Right ventricle myocardium superior (tissue), 1 donor: Measurements from ENCODE around the gene GDF7. TPM values are rescaled to one million over a fixed set of nuclear protein-coding genes. Genes with fewer than 3 reads are reported as not detected.

Experiments used
- ATAC-seq: fragments of 200-7000 bp; cut with Tn5 transposase; one replicate; pipeline ENCODE4 v1.9.1; 2020; ENCODE audit warnings: mild to moderate bottlenecking; ENCODE audit not compliant: poor library complexity
- DNase-seq: peaks from one replicate; pipeline ENCODE4 v3.0.0-alpha.2; 2020
- intact Hi-C: fragments of 100-400 bp; cut with DNase I; formaldehyde crosslinking; loops from one replicate; pipeline ENCODE4 v1.11.2; 2022
- total RNA-seq: library from RNA; stranded (reverse); fragmentation: NEBNext Ultra II Directional; extraction: Animal tissue kit (Norgen Biotek cat#: 25700); gene quantifications from one replicate; pipeline ENCODE4 v1.2.1, GENCODE V29; 2021
- donor health status: DM: no; HTN: yes; CAD: no; lungs with severe emphysema.

GDF7 gene
- total RNA-seq, 1 donor from 2014 or later: 0.38 TPM

DNA sequence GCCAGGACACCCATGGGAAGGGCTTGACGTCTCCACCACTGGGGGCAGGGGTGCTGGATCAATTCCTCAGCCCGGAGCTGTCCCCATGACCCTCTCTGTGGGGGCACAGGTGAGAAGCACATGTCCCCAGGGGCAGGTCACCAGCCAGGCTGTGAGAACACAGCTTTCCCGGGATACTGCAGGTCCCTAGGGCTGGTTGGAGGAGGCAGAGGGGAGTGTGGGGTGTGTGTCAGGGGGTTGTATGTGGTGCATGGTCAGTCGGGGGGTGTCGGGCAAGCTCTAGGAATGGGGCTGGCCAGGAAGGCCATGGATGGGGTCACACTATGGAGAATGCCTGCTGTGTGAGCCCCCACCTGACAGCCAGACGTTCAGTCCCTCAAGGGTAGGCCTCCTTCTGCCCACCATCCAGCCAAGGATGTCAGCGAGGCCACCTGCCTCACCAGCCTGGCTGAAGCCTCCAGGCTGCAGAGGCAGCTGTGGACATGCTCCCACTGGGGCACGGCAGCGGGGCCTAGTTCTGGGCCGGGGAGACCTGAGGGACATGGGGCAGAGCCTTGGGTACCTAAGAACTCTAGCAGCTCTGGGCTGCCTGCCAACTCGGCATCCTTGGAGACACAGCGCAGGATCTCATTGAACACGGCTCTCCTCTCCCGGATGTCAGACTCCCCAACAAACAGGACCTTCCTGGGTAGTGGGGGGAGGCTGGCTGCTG lies 26.4 kb upstream of the GDF7 start:
- DNase-seq (peak; percentile 75), ATAC-seq (no peak)
- intact Hi-C loops: no loop called here

DNA sequence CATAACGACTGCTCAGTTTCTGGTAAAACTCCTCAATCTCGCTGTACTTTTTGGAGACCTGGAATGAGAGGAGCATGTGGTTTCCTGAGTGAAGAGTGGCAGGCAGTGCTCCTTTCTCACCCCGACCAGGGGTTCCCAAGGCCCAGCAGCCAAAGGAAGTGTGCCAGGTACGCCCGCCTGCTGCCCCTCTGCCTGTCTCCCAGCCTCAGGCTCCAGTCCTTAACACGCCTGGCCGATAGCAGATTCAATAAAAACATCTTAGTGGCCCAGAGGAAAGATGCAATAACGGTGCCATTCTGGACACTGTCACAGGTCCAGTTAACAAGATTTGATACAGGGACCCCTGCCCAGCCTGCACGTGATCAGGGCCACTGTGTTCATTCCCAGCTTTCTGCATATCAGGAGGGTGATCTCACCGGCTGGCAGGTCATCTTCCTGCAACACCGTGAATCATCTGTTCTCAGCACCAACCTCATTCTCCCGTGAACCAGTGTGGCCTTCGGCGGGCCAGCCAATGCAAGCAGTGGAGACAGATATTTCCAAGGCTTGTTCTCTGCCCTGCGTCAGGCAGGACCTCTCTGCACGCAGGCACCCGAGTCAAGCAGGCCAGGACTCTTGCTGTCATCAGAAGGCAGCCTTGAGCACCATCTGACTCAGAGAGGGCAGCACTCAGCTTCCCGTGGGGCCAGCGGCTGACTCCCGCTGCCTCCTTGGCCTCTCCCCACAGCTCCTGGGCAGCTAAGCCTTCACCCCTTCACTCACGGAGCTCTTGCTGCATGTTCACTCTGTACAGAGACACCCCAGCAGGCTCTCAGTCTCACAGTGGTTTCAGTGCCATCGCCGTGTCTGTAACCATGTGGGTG lies 25.6 kb upstream of the GDF7 start:
- ATAC-seq (peak; percentile 23), DNase-seq (peak; percentile 53)
- intact Hi-C loops: no loop called here

GRCh38 chr2:20642055-20642971 lies 24.6 kb upstream of the GDF7 start:
- peak; percentile 89 for DNase-seq
- peak; percentile 92 for ATAC-seq
- intact Hi-C loops: no loop called here

GRCh38 chr2:20643060-20643459 lies 23.9 kb upstream of the GDF7 start:
- intact Hi-C loops: no loop called here
- ATAC-seq: no peak
- DNase-seq: peak; percentile 34

DNA sequence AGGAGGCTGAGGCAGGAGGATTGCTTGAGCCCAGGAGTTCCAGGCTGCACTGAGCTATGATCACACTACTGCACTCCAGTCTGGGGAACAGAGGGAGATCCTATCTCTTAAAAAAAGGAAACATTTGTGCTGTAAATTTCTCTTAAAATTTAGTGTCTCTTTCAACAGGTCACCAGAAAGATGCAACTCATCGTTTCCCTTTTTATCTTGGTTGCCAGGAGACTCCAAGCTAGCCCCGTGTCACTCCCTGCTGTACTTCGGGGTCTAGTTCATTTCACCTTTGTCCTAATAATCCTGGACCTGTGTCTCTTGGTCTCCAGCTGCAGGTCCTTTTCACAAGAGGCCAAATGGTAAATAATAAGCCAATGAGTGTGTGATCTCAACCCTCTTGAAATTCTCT lies 23.1 kb upstream of the GDF7 start:
- intact Hi-C loops: no loop called here
- ATAC-seq (no peak), DNase-seq (peak; percentile 7)

GRCh38 chr2:20645301-20645701 lies 21.6 kb upstream of the GDF7 start:
- intact Hi-C loops: no loop called here
- ATAC-seq (no peak), DNase-seq (peak; percentile 12)

- intact Hi-C loops: no loop called here
- peak; percentile 20 for DNase-seq
- ATAC-seq: no peak
Observed at GRCh38 chr2:20645761-20646160, 21.2 kb upstream of the GDF7 start.

DNA sequence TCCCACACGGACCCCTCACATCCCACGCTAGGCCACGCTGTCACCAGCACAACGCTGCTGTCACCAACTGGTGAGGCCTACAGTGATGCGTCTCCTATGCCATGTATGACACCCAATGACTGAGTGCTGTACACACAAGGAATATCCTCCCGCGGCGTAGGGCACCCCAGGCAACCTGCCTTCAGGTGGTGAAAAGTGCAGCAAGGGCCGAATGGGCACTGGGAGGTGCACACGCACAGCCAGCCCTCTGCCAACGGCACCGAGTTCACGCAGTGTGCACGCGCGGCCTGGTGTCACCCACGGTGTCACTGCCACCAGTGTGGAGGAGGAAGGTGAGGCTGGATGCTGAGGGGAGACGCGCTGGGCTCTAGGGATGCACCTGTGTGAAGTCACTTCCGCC lies 20.5 kb upstream of the GDF7 start:
- DNase-seq (peak; percentile 29), ATAC-seq (no peak)
- intact Hi-C loops: no loop called here

GRCh38 chr2:20647211-20647610 lies 19.7 kb upstream of the GDF7 start:
- peak; percentile 22 for DNase-seq
- intact Hi-C loops: no loop called here
- no peak for ATAC-seq

DNA sequence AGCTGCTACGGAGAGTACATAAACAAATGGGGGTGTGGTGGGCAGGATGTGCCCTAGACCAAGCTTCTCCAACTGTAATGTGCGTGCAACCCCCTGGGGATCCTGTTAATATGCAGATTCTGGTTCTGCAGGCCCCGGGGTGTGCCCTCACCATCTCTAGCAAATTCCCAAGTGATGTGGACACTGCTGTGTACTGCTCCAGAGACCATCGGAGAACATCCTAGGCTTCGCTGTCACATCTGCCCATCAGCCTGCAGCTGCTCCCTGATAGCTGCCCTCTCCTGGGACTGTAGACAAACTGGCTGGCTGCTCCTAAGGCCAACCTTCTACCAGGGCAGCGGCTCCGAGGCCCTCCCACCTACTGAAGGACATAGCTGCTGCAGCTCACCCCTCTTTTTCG lies 19.2 kb upstream of the GDF7 start:
- ATAC-seq (no peak), DNase-seq (peak; percentile 37)
- intact Hi-C loops: no loop called here

DNA sequence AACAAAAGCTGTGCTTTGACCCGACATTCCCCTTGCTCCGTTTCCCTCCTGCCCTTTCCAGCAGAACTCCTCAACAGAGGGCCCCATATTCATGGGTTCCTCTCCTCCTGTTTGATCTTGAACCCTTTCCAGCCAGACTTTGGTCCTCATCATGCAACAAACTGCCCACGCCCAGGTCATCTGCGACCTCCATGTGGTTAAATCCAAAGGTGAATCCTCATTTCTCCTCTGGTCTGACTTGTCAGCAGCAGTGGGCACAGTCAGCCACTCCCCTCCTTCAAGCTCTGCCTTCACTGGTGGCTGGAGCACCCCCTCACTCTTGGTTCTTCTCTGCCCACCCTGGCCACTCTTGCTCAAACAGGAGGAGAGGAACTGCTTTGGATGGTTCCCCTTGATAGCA lies 18.7 kb upstream of the GDF7 start:
- DNase-seq (peak; percentile 28), ATAC-seq (no peak)
- intact Hi-C loops: no loop called here

DNA sequence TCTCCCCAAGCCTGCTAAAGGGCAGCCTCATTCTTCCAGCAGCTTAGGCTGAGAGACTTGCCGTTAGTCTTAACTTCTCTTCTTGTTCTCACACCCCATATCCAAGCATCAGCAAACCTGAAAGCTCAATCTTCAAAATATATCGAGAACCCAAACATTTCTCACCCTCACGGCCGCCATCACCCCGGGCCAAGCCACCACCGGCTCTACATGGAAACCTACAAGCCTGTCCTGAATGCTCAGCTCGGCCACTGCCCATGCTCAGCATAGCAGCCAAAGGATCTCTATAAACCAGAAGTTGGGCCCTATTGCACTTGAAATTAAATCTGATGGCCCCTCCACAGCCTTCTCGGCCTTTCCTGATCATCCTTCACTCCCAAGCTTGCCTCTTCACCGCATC lies 18.1 kb upstream of the GDF7 start:
- DNase-seq (peak; percentile 41), ATAC-seq (no peak)
- intact Hi-C loops: no loop called here

GRCh38 chr2:20649576-20649975 lies 17.4 kb upstream of the GDF7 start:
- intact Hi-C loops: no loop called here
- DNase-seq (peak; percentile 43), ATAC-seq (no peak)

DNA sequence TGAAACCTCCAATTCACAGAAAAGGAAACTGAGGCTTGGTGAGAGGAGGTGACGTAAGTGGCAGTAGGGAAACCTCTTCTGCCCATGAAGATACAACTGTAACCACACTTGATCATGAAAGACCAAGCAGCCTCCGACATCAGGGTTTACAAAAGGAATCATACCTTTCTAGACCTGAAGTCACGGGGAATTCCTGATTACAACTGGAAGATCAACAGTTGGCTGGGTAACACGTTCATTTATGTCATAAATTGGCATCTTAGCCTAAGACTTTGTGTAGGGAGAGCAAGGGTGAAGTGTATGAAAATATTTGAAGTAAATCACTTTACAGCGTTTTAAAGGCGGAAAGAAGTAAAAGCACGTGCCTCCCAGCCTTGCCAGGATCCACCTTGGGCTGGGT lies 17.0 kb upstream of the GDF7 start:
- intact Hi-C loops: no loop called here
- no peak for ATAC-seq
- DNase-seq: no peak

- intact Hi-C loops: no loop called here
- DNase-seq (no peak), ATAC-seq (peak; percentile 3)
Observed at GRCh38 chr2:20650393-20650876, 16.5 kb upstream of the GDF7 start.

DNA sequence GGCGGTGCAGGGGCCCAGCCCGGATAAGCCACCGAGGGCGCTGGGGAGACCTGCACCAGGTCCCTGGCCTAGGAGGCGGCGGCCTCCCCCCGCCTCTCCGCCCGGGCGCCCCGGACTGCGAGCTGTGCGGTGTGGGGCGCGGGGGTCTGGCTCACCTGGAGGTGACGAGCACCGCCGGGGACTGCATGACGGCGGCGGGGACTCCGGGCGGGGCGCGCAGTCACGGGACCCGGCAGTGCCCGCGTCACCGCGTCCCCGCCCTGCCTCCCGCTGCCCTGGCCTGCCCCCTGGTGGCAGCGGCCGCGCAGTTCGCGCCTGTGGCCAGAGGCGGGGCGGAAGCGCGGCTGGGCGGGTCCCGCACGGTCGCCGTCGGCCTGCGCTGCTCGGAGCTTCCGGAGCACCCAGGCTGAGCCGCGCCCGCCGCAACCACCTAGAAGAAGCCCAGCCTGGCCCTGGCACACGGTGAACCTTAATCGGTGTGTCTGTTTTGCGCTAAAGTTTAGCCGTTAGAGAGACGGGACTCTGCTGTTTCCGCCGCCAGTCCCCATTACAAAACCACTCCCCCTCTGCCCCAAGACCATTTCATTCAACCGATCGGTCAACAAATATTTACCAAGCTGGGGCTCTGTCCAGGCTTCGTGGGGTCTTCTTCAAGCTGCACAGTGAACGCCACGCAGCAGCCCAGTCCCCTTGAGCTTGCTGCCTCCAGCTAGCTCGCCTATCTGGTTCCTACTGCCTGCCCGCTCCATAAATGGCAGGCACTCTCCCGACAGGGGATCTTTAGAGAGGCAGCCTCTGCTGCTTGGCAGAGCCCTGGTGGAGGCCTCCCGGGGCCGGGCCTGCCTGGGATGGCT lies 15.8 kb upstream of the GDF7 start, which contains the start of gene HS1BP3:
Gene HS1BP3, minus strand, starts transcription at position 222 of the 854 bp plus-strand sequence. Its CDS starts 35 bp downstream, at position 187.
- peak; percentile 97 for ATAC-seq
- intact Hi-C loops: no loop called here
- DNase-seq: peak; percentile 92

DNA sequence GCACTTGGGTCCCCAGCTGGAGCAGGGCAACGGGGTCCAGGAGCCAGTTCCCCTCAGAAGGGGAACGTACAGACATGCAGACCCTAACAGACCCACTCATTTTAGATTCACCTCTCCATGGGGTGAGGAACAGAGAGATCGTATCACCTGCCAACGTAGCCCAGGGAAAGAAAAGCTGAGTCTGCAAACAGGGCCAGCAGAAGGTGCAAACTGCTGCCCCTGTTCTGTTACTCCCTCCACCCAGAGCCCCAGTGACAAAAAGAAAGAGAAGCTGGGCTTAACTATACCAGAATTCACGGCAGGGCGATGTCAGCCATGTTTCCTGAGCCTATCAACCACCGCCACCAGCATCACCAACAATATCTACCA lies 15.2 kb upstream of the GDF7 start:
- ATAC-seq: no peak
- DNase-seq: peak; percentile 4
- intact Hi-C loops: no loop called here

- ATAC-seq (no peak), DNase-seq (peak; percentile 10)
- intact Hi-C loops: no loop called here
Observed at GRCh38 chr2:20652141-20652540, 14.8 kb upstream of the GDF7 start.
